Testis (tissue), 3 donors: ENCODE measurements around the gene LDAH. TPM values are rescaled to one million over a fixed set of nuclear protein-coding genes. Genes with fewer than 3 reads are reported as not detected.
A peak's percentile ranks its signal among the peaks of the same experiment; 100 is the strongest.
"Not testable (repeated sequence)": the region's sequence is repeated elsewhere in the genome, so short reads cannot be mapped to it uniquely, and the experiment has no call there.

Experiments
- DNase-seq: peaks from one replicate; pipeline ENCODE4 v3.0.0-alpha.2; 2019
- H3K27ac ChIP-seq, 2 donors: fragments of 200-600 bp; sonication (generic); one replicate each; pipeline ENCODE4 v1.5.1; 2019
- H3K27me3 ChIP-seq: fragments of 200-600 bp; sonication (generic); one replicate; pipeline ENCODE4 v1.5.1; 2019
- H3K36me3 ChIP-seq: fragments of 200-600 bp; sonication (generic); one replicate; pipeline ENCODE4 v1.5.1; 2017; ENCODE audit warnings: low read depth; ENCODE audit errors: missing control alignments
- H3K4me1 ChIP-seq: fragments of 200-600 bp; sonication (generic); one replicate; pipeline ENCODE4 v1.5.1; 2019
- H3K4me3 ChIP-seq, 2 donors: fragments of 200-600 bp; sonication (generic); one replicate each; pipeline ENCODE4 v1.5.1; 2017 to 2019
- H3K9me3 ChIP-seq: fragments of 200-600 bp; sonication (generic); one replicate; pipeline ENCODE4 v1.5.1; 2017
- CTCF ChIP-seq, 3 experiments: fragments of 450-650 bp in 2 of 3; fragments of 200-600 bp in 1 of 3; sonication (generic) in 1 of 3; IDR thresholded peaks; one replicate each; pipeline ENCODE4 v1.5.1; 2016 to 2019; ENCODE audit warnings: antibody characterized with exemption in 3 of 3, mild to moderate bottlenecking in 2 of 3, moderate library complexity in 1 of 3
- POLR2A ChIP-seq: fragments of 450-650 bp; IDR thresholded peaks from one replicate; pipeline ENCODE4 v1.6.1; 2017; ENCODE audit warnings: antibody characterized with exemption, mild to moderate bottlenecking, moderate library complexity
- WGBS, 2 donors: methylation state at CpG; one replicate each; pipeline ENCODE4 v1.1.5; 2018; 5-methylcytosine and 5-hydroxymethylcytosine counted together
- intact Hi-C: fragments of 100-400 bp; cut with DNase I; formaldehyde crosslinking; loops from one replicate; pipeline ENCODE4 v1.15.1; 2023; ENCODE audit warnings: low total_unique reads
- polyA plus RNA-seq: library from polyadenylated mRNA; stranded (reverse); fragments of 350-450 nt; fragmentation: Illumina TruSeq; extraction: RNeasy Lipid Tissue Mini Kit (QIAGEN cat#74804); gene quantifications from one replicate; pipeline ENCODE4 v1.2.3, GENCODE V29; 2014; ENCODE audit warnings: low read depth, low replicate concordance; ENCODE audit not compliant: insufficient read depth
- total RNA-seq, 2 donors: library from RNA; depleted of rRNA; stranded (reverse); fragments of >200 nt; gene quantifications; one replicate each; pipeline ENCODE4 v1.2.3, GENCODE V29; 2016

Gene LDAH
- total and polyA plus RNA-seq, 3 donors from 2014 or later, result 9.3 to 19.4 (median 12.7) TPM

- intact Hi-C loops, result no loop called here
- Histone ChIP-seq H3K9me3 (no peaks in the 10 kb centered on the region), H3K4me1 (no peaks in the 10 kb centered on the region), H3K27me3 (no peaks in the 10 kb centered on the region), H3K4me3 (no peak overlapping the region), H3K27ac (no peak overlapping the region), H3K36me3 (no peaks in the 10 kb centered on the region)
- WGBS, 2 donors, result 68 to 81% methylated on average over 4 of the region's 4 CpGs
- no peak for DNase-seq
- TF ChIP-seq CTCF (IDR thresholded peaks at IDR 0.05) (no peak), POLR2A (no peak)
Observed at GRCh38 chr2:20803226-20803682, 19.6 kb downstream of the LDAH start.

DNA sequence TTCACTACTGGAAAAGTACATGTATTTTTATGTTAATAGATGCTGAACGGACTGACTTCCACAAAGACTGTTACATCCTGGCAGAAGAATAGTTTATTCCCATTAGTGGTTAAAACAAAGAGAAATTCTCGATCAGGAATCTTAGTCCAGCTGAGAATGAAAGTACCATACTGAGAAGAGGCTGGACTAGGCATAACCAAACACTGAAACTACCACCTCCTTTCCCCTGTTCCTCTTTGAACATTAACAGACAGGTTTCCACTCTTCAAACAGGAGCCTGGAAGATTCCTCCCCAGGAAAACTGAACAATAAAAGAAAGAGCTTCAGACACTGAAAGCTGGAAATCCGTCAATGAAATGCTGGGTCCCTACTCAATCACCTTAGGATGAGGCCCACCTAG lies 25.8 kb downstream of the LDAH start:
- WGBS, 2 donors, result 89 to 93% methylated on average over 3 of the region's 3 CpGs
- H3K27me3 ChIP-seq, result no peaks in the 10 kb centered on the region
- DNase-seq, result no peak
- H3K9me3 ChIP-seq, result no peaks in the 10 kb centered on the region
- H3K4me3 ChIP-seq, result no peak overlapping the region
- intact Hi-C loops, result no loop called here
- no peaks in the 10 kb centered on the region for H3K4me1 ChIP-seq
- H3K27ac ChIP-seq, result no peak overlapping the region
- no peak for TF ChIP-seq CTCF (IDR thresholded peaks at IDR 0.05)
- TF ChIP-seq POLR2A, result no peak
- H3K36me3 ChIP-seq, result no peaks in the 10 kb centered on the region

DNA sequence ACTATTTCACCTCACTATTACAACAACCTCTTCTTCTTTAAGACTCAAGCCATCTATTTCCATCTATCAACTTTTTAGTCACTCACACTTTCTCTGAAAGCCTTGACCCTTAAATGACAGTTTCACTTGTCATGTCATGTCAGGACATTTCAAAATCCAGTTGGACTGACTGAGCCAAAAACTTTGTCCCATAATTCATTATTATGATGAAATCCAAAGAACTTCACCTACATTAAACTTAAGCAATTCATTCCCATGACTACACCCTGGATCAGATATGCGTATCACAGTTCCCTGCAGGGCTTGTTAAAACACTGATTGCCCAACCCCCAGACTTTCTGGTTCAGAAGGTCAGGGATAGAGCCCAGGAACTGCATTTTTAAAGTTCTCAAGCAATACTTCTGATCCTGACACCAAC lies 26.5 kb downstream of the LDAH start:
- Histone ChIP-seq H3K4me3 (no peak overlapping the region), H3K4me1 (no peaks in the 10 kb centered on the region), H3K9me3 (no peaks in the 10 kb centered on the region), H3K27ac (no peak overlapping the region), H3K27me3 (no peaks in the 10 kb centered on the region), H3K36me3 (no peaks in the 10 kb centered on the region)
- DNase-seq, result no peak
- intact Hi-C loops, result no loop called here
- WGBS, 2 donors, result 81 to 92% methylated on average over 1 of the region's 1 CpG
- TF ChIP-seq CTCF (IDR thresholded peaks at IDR 0.05) (no peak), POLR2A (no peak)

DNA sequence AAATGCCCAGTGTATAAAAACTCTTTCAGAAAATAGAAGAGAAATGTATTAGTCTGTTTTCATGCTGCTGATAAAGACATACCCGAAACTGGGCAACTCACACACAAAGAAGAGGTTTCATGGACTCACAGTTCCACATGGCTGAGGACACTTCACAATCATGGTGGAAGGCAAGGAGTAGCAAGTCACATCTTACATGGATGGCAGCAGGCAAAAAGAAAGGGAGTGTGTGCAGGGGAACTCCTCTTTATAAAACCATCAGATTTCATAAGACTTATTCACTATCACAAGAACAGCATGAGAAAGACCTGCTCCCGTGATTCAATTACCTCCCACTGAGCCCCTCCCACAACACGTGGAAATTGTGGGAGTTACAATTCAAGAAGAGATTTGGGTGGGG lies 29.0 kb downstream of the LDAH start:
- 91 to 98% methylated on average over 3 of the region's 3 CpGs for WGBS, 2 donors
- H3K4me1 ChIP-seq, H3K36me3 ChIP-seq, H3K9me3 ChIP-seq, H3K27ac ChIP-seq, intact Hi-C loops, H3K27me3 ChIP-seq, DNase-seq, H3K4me3 ChIP-seq: not testable (repeated sequence)

GRCh38 chr2:20781656-20782265 lies 41.1 kb downstream of the LDAH start:
- TF ChIP-seq POLR2A (no peak), CTCF (IDR thresholded peaks at IDR 0.05) (peak in 1 of 3 experiments; percentile 30)
- no peak overlapping the region for H3K4me3 ChIP-seq
- no peak overlapping the region for H3K27ac ChIP-seq
- DNase-seq, result no peak
- no peaks in the 10 kb centered on the region for H3K9me3 ChIP-seq
- WGBS, 2 donors, result 88 to 89% methylated on average over 3 of the region's 3 CpGs
- no peaks in the 10 kb centered on the region for H3K27me3 ChIP-seq
- no peaks in the 10 kb centered on the region for H3K36me3 ChIP-seq
- intact Hi-C loops, result no loop called here
- H3K4me1 ChIP-seq, result no peaks in the 10 kb centered on the region
